HK-2 (cell line): ENCODE results near the gene PAQR8.
A peak's percentile ranks its signal among the peaks of the same experiment; 100 is the strongest.
"Not testable (repeated sequence)": the region's sequence is repeated elsewhere in the genome, so short reads cannot be mapped to it uniquely, and the experiment has no call there.

ENCODE experiments used
- DNase-seq: peaks from one replicate; pipeline ENCODE4 v3.0.0-alpha.2; 2018; ENCODE audit not compliant: unreplicated experiment

Gene PAQR8

GRCh38 chr6:52376763-52377162 lies 14.8 kb downstream of the PAQR8 start:
- no peak for DNase-seq

GRCh38 chr6:52377538-52378221 lies 15.7 kb downstream of the PAQR8 start:
- DNase-seq: no peak

GRCh38 chr6:52381249-52381648 lies 19.3 kb downstream of the PAQR8 start:
- no peak for DNase-seq

- no peak for DNase-seq
These were observed 22.3 kb downstream of the PAQR8 start for GRCh38 chr6:52384145-52384766.

- DNase-seq: no peak
These were observed 23.1 kb downstream of the PAQR8 start for GRCh38 chr6:52385074-52385473.

GRCh38 chr6:52388119-52388518 lies 26.2 kb downstream of the PAQR8 start:
- not testable (repeated sequence) for DNase-seq

GRCh38 chr6:52388790-52389189 lies 26.8 kb downstream of the PAQR8 start:
- DNase-seq: no peak

- no peak for DNase-seq
These were observed 27.3 kb downstream of the PAQR8 start for GRCh38 chr6:52389264-52389625.

GRCh38 chr6:52389626-52390360 lies 27.8 kb downstream of the PAQR8 start:
- peak; percentile 57 for DNase-seq

GRCh38 chr6:52390361-52390727 lies 28.4 kb downstream of the PAQR8 start:
- peak; percentile 37 for DNase-seq

GRCh38 chr6:52391599-52391998 lies 29.6 kb downstream of the PAQR8 start:
- no peak for DNase-seq

GRCh38 chr6:52392944-52393343 lies 31.0 kb downstream of the PAQR8 start:
- no peak for DNase-seq

GRCh38 chr6:52393780-52394179 lies 31.8 kb downstream of the PAQR8 start:
- DNase-seq: no peak

- DNase-seq: no peak
These were observed 32.3 kb downstream of the PAQR8 start for GRCh38 chr6:52394251-52394666.

GRCh38 chr6:52395969-52396368 lies 34.0 kb downstream of the PAQR8 start:
- DNase-seq: no peak

GRCh38 chr6:52399511-52400312 lies 37.8 kb downstream of the PAQR8 start:
- no peak for DNase-seq

GRCh38 chr6:52400313-52401041 lies 38.5 kb downstream of the PAQR8 start:
- DNase-seq: no peak

GRCh38 chr6:52403086-52403485 lies 41.1 kb downstream of the PAQR8 start:
- no peak for DNase-seq

- no peak for DNase-seq
These were observed 41.7 kb downstream of the PAQR8 start for GRCh38 chr6:52403627-52404026.

GRCh38 chr6:52405243-52405642 lies 43.3 kb downstream of the PAQR8 start:
- no peak for DNase-seq

- DNase-seq: no peak
These were observed 45.5 kb downstream of the PAQR8 start for GRCh38 chr6:52407467-52407866.

GRCh38 chr6:52409499-52409898 lies 47.5 kb downstream of the PAQR8 start:
- DNase-seq: no peak
